ENCODE results near the gene SAPCD2.

GRCh38 chr9:137039611-137040366 lies 30.6 kb downstream of the SAPCD2 start:
- no peak for TF ChIP-seq CTBP1 (IDR thresholded peaks at IDR 0.05; ENCODE audit: borderline replicate concordance)
- TF ChIP-seq SP1 (IDR thresholded peaks at IDR 0.05): no peak
- no peak for TF ChIP-seq L3MBTL2 (conservative IDR thresholded peaks at IDR 0.05)
- TF ChIP-seq FOXK2 (IDR thresholded peaks at IDR 0.05): no peak
- TF ChIP-seq FOXM1 (IDR thresholded peaks at IDR 0.05; ENCODE audit: borderline replicate concordance): no peak
- TF ChIP-seq TARDBP (IDR thresholded peaks at IDR 0.05): no peak
- no peak for TF ChIP-seq LEF1 (IDR thresholded peaks at IDR 0.05; ENCODE audit: borderline replicate concordance)
- TF ChIP-seq ARNT (IDR thresholded peaks at IDR 0.05): no peak
- no peak for TF ChIP-seq NFRKB (IDR thresholded peaks at IDR 0.05)
- no peak for TF ChIP-seq ELF4 (IDR thresholded peaks at IDR 0.05)
- no peak for TF ChIP-seq FOXA1 (IDR thresholded peaks at IDR 0.05)
- TF ChIP-seq HDGF (IDR thresholded peaks at IDR 0.05; ENCODE audit: borderline replicate concordance): no peak
- TF ChIP-seq ZNF384 (IDR thresholded peaks at IDR 0.05): no peak
